HG02981 (cell line): ENCODE measurements around the gene PDCD2L.
"Not testable (repeated sequence)": the region's sequence is repeated elsewhere in the genome, so short reads cannot be mapped to it uniquely, and the experiment has no call there.

Experiments
- ATAC-seq: cut with Tn5 transposase; IDR thresholded peaks from one replicate; pipeline ENCODE4 v1.9.1; 2021; ENCODE audit warnings: mild to moderate bottlenecking, moderate library complexity; ENCODE audit not compliant: unreplicated experiment

Gene PDCD2L

GRCh38 chr19:34373601-34374288, 30.5 kb upstream of the PDCD2L start:
- ATAC-seq, result no peak

DNA sequence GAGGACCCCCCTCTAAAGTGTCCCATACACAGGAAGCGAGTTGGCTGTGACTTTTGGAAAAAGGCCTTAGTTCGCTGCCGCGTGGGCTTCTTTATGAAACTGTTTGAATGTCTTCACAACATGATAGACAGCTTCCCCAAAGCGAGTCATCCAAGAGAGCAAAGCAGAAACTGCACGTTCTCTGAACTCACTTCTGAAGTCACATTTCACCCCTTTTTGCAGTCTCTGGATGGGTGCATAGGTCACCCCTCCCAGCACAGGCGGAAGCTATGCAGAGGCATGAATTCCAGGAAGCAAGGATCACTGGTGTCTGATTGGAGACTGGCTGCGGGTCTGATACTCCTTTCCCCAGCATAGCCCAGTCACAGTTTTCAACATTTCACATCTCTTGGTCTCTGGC, 28.6 kb upstream of the PDCD2L start:
- no peak for ATAC-seq

GRCh38 chr19:34380639-34381241, 23.5 kb upstream of the PDCD2L start:
- no peak for ATAC-seq

- ATAC-seq, result no peak
Measured at GRCh38 chr19:34381399-34382251, 22.6 kb upstream of the PDCD2L start.

DNA sequence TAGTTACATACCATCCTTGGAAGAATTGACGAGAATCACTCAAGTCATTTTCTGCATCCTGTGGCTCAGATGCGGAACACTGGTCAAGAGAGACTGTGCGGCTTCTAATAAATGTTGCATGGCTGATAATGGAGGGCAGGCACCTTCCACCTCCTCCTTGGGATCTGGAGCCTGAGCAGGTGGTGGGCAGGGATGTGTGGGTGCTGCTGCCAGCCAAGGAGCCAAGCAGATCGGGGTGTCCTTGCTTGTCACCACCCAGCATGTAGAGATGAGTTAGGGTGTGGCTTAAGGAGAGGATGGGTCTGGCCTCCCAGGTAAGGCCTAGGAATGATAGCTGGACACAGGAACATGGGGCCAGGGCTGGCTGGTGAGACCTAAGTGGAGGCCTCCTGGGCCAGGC, 21.7 kb upstream of the PDCD2L start:
- no peak for ATAC-seq

- no peak for ATAC-seq
Measured at GRCh38 chr19:34383599-34383998, 20.6 kb upstream of the PDCD2L start.

- no peak for ATAC-seq
Measured at GRCh38 chr19:34386645-34387445, 17.4 kb upstream of the PDCD2L start.

- ATAC-seq, result no peak
Measured at GRCh38 chr19:34387446-34387810, 16.8 kb upstream of the PDCD2L start.

- ATAC-seq, result not testable (repeated sequence)
Measured at GRCh38 chr19:34388745-34389144, 15.5 kb upstream of the PDCD2L start.

GRCh38 chr19:34391813-34392212, 12.4 kb upstream of the PDCD2L start:
- ATAC-seq, result no peak

- ATAC-seq, result no peak
Measured at GRCh38 chr19:34393031-34393430, 11.2 kb upstream of the PDCD2L start.

DNA sequence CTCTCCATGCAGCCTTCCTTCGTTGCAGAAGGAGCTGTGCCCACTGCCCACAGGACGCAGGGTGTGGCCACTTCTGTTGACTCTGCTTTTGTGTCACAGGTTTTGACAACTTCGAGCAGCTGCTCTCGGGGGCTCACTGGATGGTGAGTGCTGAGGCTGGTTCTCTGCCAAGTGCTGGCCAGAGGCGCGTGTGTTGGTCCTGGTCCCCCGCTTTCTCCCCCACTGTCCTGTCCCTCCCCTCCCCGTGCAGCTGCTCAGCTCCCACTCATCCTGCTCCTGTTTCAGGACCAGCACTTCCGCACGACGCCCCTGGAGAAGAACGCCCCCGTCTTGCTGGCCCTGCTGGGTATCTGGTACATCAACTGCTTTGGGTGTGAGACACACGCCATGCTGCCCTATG, 10.6 kb upstream of the PDCD2L start:
- no peak for ATAC-seq

DNA sequence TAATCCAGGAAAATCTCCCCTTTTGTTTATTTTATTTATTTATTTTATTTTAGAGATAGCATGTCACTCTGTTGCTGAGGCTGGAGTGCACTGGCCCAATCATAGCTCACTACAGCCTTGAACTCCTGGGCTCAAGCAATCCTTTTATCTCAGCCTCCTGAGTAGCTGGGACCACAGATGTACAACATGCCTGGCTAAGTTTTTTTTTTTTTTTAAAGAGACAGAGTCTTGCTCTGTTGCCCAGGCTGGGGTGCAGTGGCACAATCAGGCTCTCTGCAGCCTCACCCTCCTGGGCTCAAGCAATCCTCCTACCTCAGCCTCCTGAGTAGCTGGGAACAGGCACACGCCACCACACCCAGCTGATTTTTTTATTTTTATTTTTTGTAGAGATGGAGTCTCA, 6.3 kb upstream of the PDCD2L start:
- ATAC-seq, result no peak

DNA sequence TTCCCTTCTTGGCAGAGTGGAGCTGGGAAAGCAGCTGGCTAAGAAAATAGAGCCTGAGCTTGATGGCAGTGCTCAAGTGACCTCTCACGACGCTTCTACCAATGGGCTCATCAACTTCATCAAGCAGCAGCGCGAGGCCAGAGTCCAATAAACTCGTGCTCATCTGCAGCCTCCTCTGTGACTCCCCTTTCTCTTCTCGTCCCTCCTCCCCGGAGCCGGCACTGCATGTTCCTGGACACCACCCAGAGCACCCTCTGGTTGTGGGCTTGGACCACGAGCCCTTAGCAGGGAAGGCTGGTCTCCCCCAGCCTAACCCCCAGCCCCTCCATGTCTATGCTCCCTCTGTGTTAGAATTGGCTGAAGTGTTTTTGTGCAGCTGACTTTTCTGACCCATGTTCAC, 4.3 kb upstream of the PDCD2L start:
- no peak for ATAC-seq

- ATAC-seq, result not testable (repeated sequence)
Measured at GRCh38 chr19:34400844-34401243, 3.4 kb upstream of the PDCD2L start.

GRCh38 chr19:34402074-34402600, 2.1 kb upstream of the PDCD2L start:
- no peak for ATAC-seq

DNA sequence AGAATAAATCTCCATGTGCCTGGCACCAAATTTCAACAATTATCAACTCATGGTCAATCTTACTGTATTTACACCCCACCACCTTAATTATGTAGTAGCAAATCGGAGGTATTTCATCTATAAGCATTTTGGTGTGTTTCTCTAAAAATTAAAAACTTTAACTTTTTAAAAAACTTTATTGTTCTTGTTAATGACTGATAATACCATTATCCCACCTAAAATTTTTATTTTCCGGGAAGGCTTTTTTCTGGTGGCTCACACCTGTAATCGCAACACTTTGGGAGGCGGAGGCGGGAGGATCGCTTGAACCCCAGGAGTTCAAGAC, 453 bp upstream of the PDCD2L start:
- ATAC-seq, result no peak

- no peak for ATAC-seq
Measured at GRCh38 chr19:34405892-34406660, 1.9 kb downstream of the PDCD2L start.

DNA sequence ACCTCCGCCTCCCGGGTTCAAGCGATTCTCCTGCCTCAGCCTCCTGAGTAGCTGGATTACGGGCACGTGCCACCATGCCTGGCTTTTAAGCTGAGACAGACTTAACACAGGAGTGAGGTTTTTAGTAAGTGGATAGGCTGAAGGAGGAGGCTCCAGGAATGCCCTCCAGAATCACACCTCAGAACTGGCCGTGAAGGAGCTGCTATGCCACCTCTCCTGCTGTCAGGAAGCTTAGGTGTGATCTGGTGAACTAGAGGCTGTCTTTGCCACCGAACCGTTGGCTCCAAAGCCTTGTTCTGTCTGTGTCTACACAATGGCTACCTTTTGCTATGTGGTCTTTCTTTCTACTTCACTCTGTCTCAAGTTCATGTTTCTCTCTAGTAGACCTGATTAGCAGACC, 4.2 kb downstream of the PDCD2L start:
- ATAC-seq, result no peak
